Astrocyte of the cerebellum (primary cell): ENCODE results near the gene PDE4D.
"Not testable (repeated sequence)": the region's sequence is repeated elsewhere in the genome, so short reads cannot be mapped to it uniquely, and the experiment has no call there.

Source experiments
- DNase-seq: peaks from one replicate; pipeline ENCODE4 v3.0.0-alpha.2; 2011; ENCODE audit warnings: low read depth
- H3K4me3 ChIP-seq: 2 replicates; pipeline ENCODE4 v1.5.1; 2011; ENCODE audit warnings: mild to moderate bottlenecking, low read depth, low read length, moderate library complexity
- CTCF ChIP-seq: IDR thresholded peaks from 2 replicates; pipeline ENCODE4 v1.5.1; 2012; ENCODE audit warnings: low read length, low read depth, moderate library complexity, mild to moderate bottlenecking; ENCODE audit errors: missing control alignments
- in situ Hi-C: cut with HindIII; loops from 2 replicates; pipeline ENCODE4 v1.10.0; 2017; ENCODE audit warnings: low sequenced_read_pairs

Gene PDE4D

DNA sequence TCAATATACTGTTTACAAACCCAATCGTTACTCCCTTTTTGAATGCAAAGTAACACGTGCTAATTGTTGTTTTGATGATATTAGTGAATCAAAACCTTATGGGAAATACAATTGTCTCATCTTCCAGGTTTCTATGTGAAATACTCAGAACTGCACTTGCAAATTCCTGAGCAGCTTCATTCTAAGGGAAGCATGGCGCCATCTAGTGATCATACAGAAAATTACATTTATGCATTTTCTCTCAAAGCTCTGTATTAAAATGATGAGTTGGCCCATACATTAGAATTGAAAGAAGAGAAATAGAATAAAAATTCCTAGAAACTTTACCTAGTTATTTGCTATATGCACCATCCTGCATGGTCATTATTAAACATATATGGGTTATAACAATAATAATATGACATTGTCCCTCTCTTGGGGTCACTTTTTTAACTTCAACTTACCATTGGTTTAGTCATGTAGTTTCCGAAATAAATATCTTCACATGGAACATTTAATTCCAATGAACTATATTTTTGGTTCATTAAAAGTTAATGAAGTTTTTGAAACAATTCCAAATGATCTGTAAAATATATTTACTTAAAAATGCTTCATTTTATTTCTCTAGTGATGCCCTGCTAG lies 220.0 kb downstream of the PDE4D start:
- DNase-seq, result peak; percentile 50
- TF ChIP-seq CTCF, result peak; percentile 63
- H3K4me3 ChIP-seq, result no peak overlapping the region
- in situ Hi-C loops, result no loop called here

DNA sequence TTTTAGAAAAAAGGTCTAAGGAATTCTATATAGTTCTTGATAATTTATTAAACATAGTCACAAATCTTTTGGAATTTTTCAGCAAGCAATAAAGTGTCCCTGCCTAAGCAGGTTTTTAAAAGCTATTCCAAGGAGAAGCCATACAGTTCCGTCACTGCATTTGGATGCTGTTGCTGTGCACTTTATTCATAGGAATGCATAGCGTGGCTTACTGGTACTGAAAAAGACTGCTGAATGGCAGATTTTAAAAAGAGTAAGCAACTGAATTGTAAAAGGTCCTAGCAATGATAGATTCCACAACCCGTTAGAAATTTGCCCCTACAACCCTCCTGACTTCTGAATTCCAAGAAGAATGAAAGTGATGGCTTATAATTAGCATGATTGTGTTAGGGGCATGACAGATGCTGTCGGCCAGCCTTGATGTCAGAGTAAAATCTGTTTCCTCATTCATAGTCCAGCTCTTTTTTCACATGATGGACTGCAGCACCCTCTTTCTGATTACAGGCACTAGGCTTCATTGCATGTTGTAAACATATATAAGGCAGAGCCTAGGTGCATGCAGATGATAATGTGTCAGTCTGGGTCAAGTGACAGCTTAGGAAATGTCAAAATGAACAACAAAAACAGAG lies 227.0 kb downstream of the PDE4D start:
- DNase-seq, result no peak
- no peak overlapping the region for H3K4me3 ChIP-seq
- in situ Hi-C loops, result no loop called here
- TF ChIP-seq CTCF, result no peak

DNA sequence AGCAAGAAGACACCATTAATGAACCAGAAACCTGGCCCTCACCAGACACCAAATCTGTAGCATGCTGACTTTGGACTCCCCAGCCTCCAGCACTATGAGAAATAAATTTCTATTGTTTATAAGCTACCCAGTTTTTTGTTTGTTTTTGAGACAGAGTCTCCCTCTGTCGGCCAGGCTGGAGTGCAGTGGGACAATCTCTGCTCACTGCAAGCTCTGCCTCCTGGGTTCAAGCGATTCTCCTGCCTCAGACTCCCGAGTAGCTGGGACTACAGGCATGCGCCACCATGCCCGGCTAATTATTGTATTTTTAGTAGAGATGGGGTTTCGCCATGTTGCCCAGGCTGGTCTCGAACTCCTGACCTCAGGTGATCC lies 227.7 kb downstream of the PDE4D start:
- H3K4me3 ChIP-seq, in situ Hi-C loops, DNase-seq: not testable (repeated sequence)

DNA sequence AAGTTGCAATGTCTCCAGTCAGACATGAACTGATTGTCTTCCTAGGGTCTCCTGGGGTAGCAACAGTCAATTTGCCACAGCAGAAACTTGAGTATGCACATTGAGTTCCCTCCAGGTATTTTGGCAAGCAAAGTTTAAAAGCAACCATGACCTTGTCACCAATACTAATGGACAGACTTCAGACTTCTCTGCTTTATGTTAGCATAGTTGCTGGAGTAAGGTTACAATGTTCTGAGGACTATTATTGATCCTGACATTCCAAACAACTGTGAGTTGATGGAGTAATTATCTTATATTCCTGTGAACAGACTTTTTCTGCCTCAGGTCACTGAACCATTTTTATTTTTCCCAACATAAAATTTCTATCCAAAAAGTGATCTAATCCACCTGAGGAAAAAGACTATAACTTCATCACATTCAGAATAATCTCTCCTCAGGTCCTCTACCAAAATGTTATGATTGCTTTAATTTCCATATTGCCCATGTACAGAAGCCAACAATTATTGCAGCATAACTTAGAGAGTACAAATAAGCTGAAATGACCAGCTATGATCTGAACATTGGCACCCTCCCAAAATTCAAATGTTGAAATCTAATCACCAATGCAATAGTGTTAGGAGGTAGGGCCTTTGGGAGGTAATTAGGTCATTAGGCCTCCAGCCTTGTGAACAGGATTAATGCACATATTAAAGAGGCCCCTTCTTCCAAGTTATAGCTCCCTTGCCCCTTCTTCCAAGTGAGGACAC lies 228.3 kb downstream of the PDE4D start:
- TF ChIP-seq CTCF, result no peak
- no peak for DNase-seq
- H3K4me3 ChIP-seq, result no peak overlapping the region
- in situ Hi-C loops, result no loop called here

- in situ Hi-C loops, result no loop called here
- no peak for TF ChIP-seq CTCF
- DNase-seq, result peak; percentile 82
- H3K4me3 ChIP-seq, result no peak overlapping the region
These were observed 231.4 kb downstream of the PDE4D start for GRCh38 chr5:59661954-59662615.

GRCh38 chr5:59661311-59661710 lies 232.2 kb downstream of the PDE4D start:
- DNase-seq, result no peak
- in situ Hi-C loops, result no loop called here
- TF ChIP-seq CTCF, result no peak
- no peak overlapping the region for H3K4me3 ChIP-seq
